ENCODE results near the gene RBM10. TPM values are rescaled to one million over a fixed set of nuclear protein-coding genes. Genes with fewer than 3 reads are reported as not detected.
A peak's percentile ranks its signal among the peaks of the same experiment; 100 is the strongest.

Gene RBM10
- total RNA-seq, 1 donor from 2014 or later = 57.5 TPM

GRCh38 chrX:47218280-47218919, 73.4 kb downstream of the RBM10 start, which contains the start of gene CDK16:
CDK16 (plus strand) TSS chrX:47218681; CDS start chrX:47223558, 4,877 bp downstream.
- peak; percentile 52 for DNase-seq (ENCODE audit: low read depth, low spot score)

GRCh38 chrX:47218920-47219815, 74.1 kb downstream of the RBM10 start:
- DNase-seq (ENCODE audit: low read depth, low spot score) = no peak

- no peak for DNase-seq (ENCODE audit: low read depth, low spot score)
These were observed 76.7 kb downstream of the RBM10 start for GRCh38 chrX:47221756-47222155.

GRCh38 chrX:47222751-47223350, 77.8 kb downstream of the RBM10 start:
- DNase-seq (ENCODE audit: low read depth, low spot score) = no peak

- DNase-seq (ENCODE audit: low read depth, low spot score) = no peak
These were observed 78.6 kb downstream of the RBM10 start for GRCh38 chrX:47223476-47224250.

GRCh38 chrX:47224266-47224895, 79.4 kb downstream of the RBM10 start:
- no peak for DNase-seq (ENCODE audit: low read depth, low spot score)

- DNase-seq (ENCODE audit: low read depth, low spot score) = no peak
These were observed 79.9 kb downstream of the RBM10 start for GRCh38 chrX:47224896-47225290.

GRCh38 chrX:47226071-47226470, 81.0 kb downstream of the RBM10 start:
- DNase-seq (ENCODE audit: low read depth, low spot score) = no peak

- DNase-seq (ENCODE audit: low read depth, low spot score) = no peak
These were observed 81.7 kb downstream of the RBM10 start for GRCh38 chrX:47226531-47227333.

- no peak for DNase-seq (ENCODE audit: low read depth, low spot score)
These were observed 82.2 kb downstream of the RBM10 start for GRCh38 chrX:47227334-47227583.

GRCh38 chrX:47228550-47229270, 83.7 kb downstream of the RBM10 start:
- DNase-seq (ENCODE audit: low read depth, low spot score) = no peak

- no peak for DNase-seq (ENCODE audit: low read depth, low spot score)
These were observed 84.4 kb downstream of the RBM10 start for GRCh38 chrX:47229427-47229826.

- no peak for DNase-seq (ENCODE audit: low read depth, low spot score)
These were observed 85.3 kb downstream of the RBM10 start for GRCh38 chrX:47230136-47230868.

- DNase-seq (ENCODE audit: low read depth, low spot score) = no peak
These were observed 86.1 kb downstream of the RBM10 start for GRCh38 chrX:47231167-47231566.

GRCh38 chrX:47232197-47232802, 87.3 kb downstream of the RBM10 start:
- DNase-seq (ENCODE audit: low read depth, low spot score) = no peak

- no peak for DNase-seq (ENCODE audit: low read depth, low spot score)
These were observed 87.8 kb downstream of the RBM10 start, which contains the start of gene USP11 for GRCh38 chrX:47232803-47233332. USP11 (plus strand) TSS chrX:47233009; CDS start chrX:47233044, 35 bp downstream.

GRCh38 chrX:47233333-47234113, 88.5 kb downstream of the RBM10 start:
- peak; percentile 86 for DNase-seq (ENCODE audit: low read depth, low spot score)

Data from pulmonary artery endothelial cell (primary cell).